SK-N-SH (cell line): ENCODE data around the gene TINAGL1. TPM values are rescaled to one million over a fixed set of nuclear protein-coding genes. Genes with fewer than 3 reads are reported as not detected.

Experiments used
- CTCF ChIA-PET: fragments of 300-600, 350-600 bp; formaldehyde crosslinking; extraction: SDS; loops from one replicate; lab custom pipeline; 2021; lab: Yijun Ruan, JAX
- POLR2A ChIA-PET: fragments of 350-600 bp; sonication (Branson Sonifier 250); formaldehyde crosslinking; extraction: SDS; loops from one replicate; lab custom pipeline; 2020; ENCODE audit warnings: antibody characterized with exemption, inconsistent platforms; lab: Yijun Ruan, JAX
- DNase-seq: peaks from one replicate; pipeline ENCODE4 v3.0.0; 2012
- H2AFZ ChIP-seq: fragments of 200-600 bp; sonication (generic); 2 replicates; pipeline ENCODE4 v1.8.1; 2016; ENCODE audit warnings: antibody characterized with exemption, mild to moderate bottlenecking, low read depth
- H3F3A ChIP-seq: fragments of 200-600 bp; sonication (generic); replicated peaks from 2 replicates; pipeline ENCODE3; 2016; ENCODE audit warnings: antibody characterized with exemption, mild to moderate bottlenecking; ENCODE audit not compliant: insufficient read depth
- H3K27ac ChIP-seq, 2 experiments: fragments of 200-500 bp in 1 of 2; fragments of 200-600 bp in 1 of 2; sonication (Bioruptor generic) in 1 of 2; sonication (generic), shearing (Covaris generic) in 1 of 2; 2 replicates each; pipeline versions ENCODE4 v1.5.1 to v1.6.1; 2014 to 2016; ENCODE audit warnings: low read depth in 2 of 2, inconsistent platforms in 1 of 2, low read length in 1 of 2, mild to moderate bottlenecking in 1 of 2, mixed read lengths in 1 of 2
- H3K27me3 ChIP-seq: fragments of 200-600 bp; sonication (generic), shearing (Covaris generic); 2 replicates; pipeline ENCODE4 v1.6.1; 2016; ENCODE audit warnings: mixed run types; ENCODE audit not compliant: insufficient read depth
- H3K36me3 ChIP-seq, 2 experiments: fragments of 200-500 bp in 1 of 2; fragments of 200-600 bp in 1 of 2; sonication (Bioruptor generic) in 1 of 2; sonication (generic) in 1 of 2; replicated peaks in 1 of 2; 2 replicates each; pipeline versions ENCODE3 to v1.5.1; 2014 to 2016; ENCODE audit warnings: low read length in 1 of 2, mild to moderate bottlenecking in 1 of 2; ENCODE audit not compliant: insufficient read depth in 2 of 2, control insufficient read depth in 1 of 2
- H3K4me1 ChIP-seq, 2 experiments: fragments of 200-500 bp in 1 of 2; fragments of 200-600 bp in 1 of 2; sonication (Bioruptor generic) in 1 of 2; sonication (generic), shearing (Covaris generic) in 1 of 2; 2 replicates each; pipeline versions ENCODE4 v1.5.1 to v1.6.1; 2014 to 2016; ENCODE audit warnings: low read depth in 1 of 2, low read length in 1 of 2, mixed run types in 1 of 2; ENCODE audit not compliant: insufficient read depth in 2 of 2, control insufficient read depth in 1 of 2
- H3K4me2 ChIP-seq: fragments of 200-600 bp; sonication (generic), shearing (Covaris generic); 2 replicates; pipeline ENCODE4 v1.6.1; 2017; ENCODE audit warnings: mixed run types
- H3K4me3 ChIP-seq, 2 experiments: fragments of 200-500 bp in 1 of 2; fragments of 200-600 bp in 1 of 2; sonication (Bioruptor generic) in 1 of 2; sonication (generic), shearing (Covaris generic) in 1 of 2; 2 replicates each; pipeline versions ENCODE4 v1.5.1 to v1.8.1; 2014 to 2016; ENCODE audit warnings: low read depth in 2 of 2, inconsistent platforms in 1 of 2, low read length in 1 of 2, mild to moderate bottlenecking in 1 of 2, mixed read lengths in 1 of 2, moderate library complexity in 1 of 2
- H3K79me2 ChIP-seq: fragments of 200-600 bp; sonication (generic); 2 replicates; pipeline ENCODE4 v1.8.1; 2017; ENCODE audit warnings: mild to moderate bottlenecking; ENCODE audit not compliant: insufficient read depth
- H3K9ac ChIP-seq: fragments of 200-600 bp; sonication (generic); 2 replicates; pipeline ENCODE4 v1.6.1; 2017; ENCODE audit warnings: mixed run types
- H3K9me2 ChIP-seq: fragments of 200-600 bp; sonication (generic); 2 replicates; pipeline ENCODE4 v1.6.1; 2017; ENCODE audit warnings: mixed run types
- H3K9me3 ChIP-seq: fragments of 200-600 bp; sonication (generic); 2 replicates; pipeline ENCODE4 v1.6.1; 2017; ENCODE audit warnings: mixed run types, mild to moderate bottlenecking, moderate library complexity
- H4K20me1 ChIP-seq: fragments of 200-600 bp; sonication (generic); 2 replicates; pipeline ENCODE4 v1.6.1; 2017; ENCODE audit warnings: mild to moderate bottlenecking, mixed run types; ENCODE audit not compliant: insufficient read depth
- CHD2 ChIP-seq: fragments of 150-350 bp; IDR thresholded peaks from 2 replicates; pipeline ENCODE4 v1.6.1; 2018; ENCODE audit warnings: low read length; ENCODE audit not compliant: partially characterized antibody
- CTCF ChIP-seq: fragments of 200-600 bp; sonication (generic); IDR thresholded peaks from 2 replicates; pipeline ENCODE4 v1.6.1; 2017; ENCODE audit warnings: antibody characterized with exemption, mild to moderate bottlenecking, moderate library complexity
- ELF1 ChIP-seq: IDR thresholded peaks from 2 replicates; pipeline ENCODE4 v1.4.0; 2012
- FOSL2 ChIP-seq: IDR thresholded peaks from 2 replicates; pipeline ENCODE4 v1.4.0; 2012; ENCODE audit warnings: low read depth, mild to moderate bottlenecking, moderate library complexity, borderline replicate concordance
- FOXJ3 ChIP-seq: sonication (generic); formaldehyde crosslinking; IDR thresholded peaks from 2 replicates; pipeline ENCODE4 v1.5.1; 2020; ENCODE audit warnings: mild to moderate bottlenecking, missing genetic modification reagents
- FOXM1 ChIP-seq: IDR thresholded peaks from 2 replicates; pipeline ENCODE4 v1.4.0; 2012; ENCODE audit warnings: low read depth, mild to moderate bottlenecking
- GATA2 ChIP-seq: sonication (generic); formaldehyde crosslinking; IDR thresholded peaks from 2 replicates; pipeline ENCODE4 v1.5.0; 2020; ENCODE audit warnings: mild to moderate bottlenecking, missing genetic modification reagents
- MEF2A ChIP-seq: IDR thresholded peaks from 2 replicates; pipeline ENCODE4 v1.4.0; 2012; ENCODE audit warnings: low read depth, borderline replicate concordance
- MXI1 ChIP-seq: IDR thresholded peaks from 2 replicates; pipeline ENCODE4 v1.6.1; 2012; ENCODE audit warnings: mild to moderate bottlenecking, low read depth, low read length, improper control_type of control experiment
- NFIC ChIP-seq: IDR thresholded peaks from 2 replicates; pipeline ENCODE4 v1.4.0; 2012; ENCODE audit warnings: borderline replicate concordance
- NRF1 ChIP-seq: IDR thresholded peaks from 2 replicates; pipeline ENCODE4 v1.6.1; 2012; ENCODE audit warnings: low read depth, mild to moderate bottlenecking, low read length
- RAD21 ChIP-seq: IDR thresholded peaks from 2 replicates; pipeline ENCODE4 v1.6.1; 2012; ENCODE audit warnings: mild to moderate bottlenecking, low read length
- SMC3 ChIP-seq: IDR thresholded peaks from 2 replicates; pipeline ENCODE4 v1.6.1; 2012; ENCODE audit warnings: low read depth, low read length, improper control_type of control experiment
- TCF12 ChIP-seq: IDR thresholded peaks from 2 replicates; pipeline ENCODE4 v1.4.0; 2012
- ZBTB33 ChIP-seq: IDR thresholded peaks from 2 replicates; pipeline ENCODE4 v1.4.0; 2012; ENCODE audit warnings: low read depth, borderline replicate concordance
- WGBS: methylation state at CpG from one replicate; pipeline ENCODE4 v1.1.6; 2017; ENCODE audit warnings: low lambda C conversion rate; 5-methylcytosine and 5-hydroxymethylcytosine counted together
- polyA plus RNA-seq, 3 experiments: library from polyadenylated mRNA; depleted of rRNA; stranded (reverse); fragments of >200 nt; gene quantifications; 2 replicates each; pipeline ENCODE4 v1.2.3, GENCODE V29; 2012

Gene TINAGL1
- polyA plus RNA-seq, 1 of the 3 experiments (the other 2 are of a cell fraction): not detected

- H3K9me3 ChIP-seq: no peaks in the 10 kb centered on the region
- H3K27ac ChIP-seq: no peak overlapping the region
- WGBS: 55% methylated on average over 10 of the region's 10 CpGs
- H3K36me3 ChIP-seq: no peaks in the 10 kb centered on the region
- peaks cover 3% of the 10 kb centered on the region for H3F3A ChIP-seq
- peak overlapping the region in 1 of 2 experiments; percentile 0; a peak in 1 of 4 replicates for H3K4me3 ChIP-seq
- H4K20me1 ChIP-seq: no peaks in the 10 kb centered on the region
- ChIA-PET CTCF (interaction anchor here (0.5 to 6.0 kb wide), 16 partner anchors 9 to 46 kb away, joined by 3 to 37 read pairs (median 3); partner anchors contain the start of gene HCRTR1), POLR2A (no interaction called here)
- TF ChIP-seq CHD2 (no peak), RAD21 (peak; percentile 72), CTCF (peak; percentile 90), FOXJ3 (CRISPR knock-in tag) (no peak), MXI1 (no peak), FOXM1 (no peak), ELF1 (no peak), NRF1 (no peak), FOSL2 (no peak), GATA2 (CRISPR knock-in tag) (no peak), TCF12 (no peak), MEF2A (no peak), NFIC (no peak), SMC3 (peak; percentile 88), ZBTB33 (no peak)
- no peaks in the 10 kb centered on the region for H3K79me2 ChIP-seq
- no peaks in the 10 kb centered on the region for H3K9me2 ChIP-seq
- no peak overlapping the region for H3K4me2 ChIP-seq
- no peaks in the 10 kb centered on the region for H3K27me3 ChIP-seq
- peak; percentile 76 for DNase-seq
- H3K9ac ChIP-seq: no peak overlapping the region
- peaks cover 9 to 10% of the 10 kb centered on the region in 2 experiments for H3K4me1 ChIP-seq
- H2AFZ ChIP-seq: no peak overlapping the region
Measured at GRCh38 chr1:31593770-31594632, 17.7 kb downstream of the TINAGL1 start.
